ENCODE measurements around the gene DRC3.

DRC3 gene

GRCh38 chr17:18027280-18027679 is 54.6 kb downstream of the DRC3 start:
- Histone ChIP-seq H3K9me3 (replicated peaks; ENCODE audit: insufficient read depth, low read length) (no peaks in the 10 kb centered on the region), H3F3A (ENCODE audit: insufficient read depth, low read length) (no peaks in the 10 kb centered on the region), H3K9me2 (replicated peaks; ENCODE audit: insufficient read depth, low read length) (no peaks in the 10 kb centered on the region), H3K79me2 (ENCODE audit: low read length) (peaks cover 13% of the 10 kb centered on the region), H3K4me1 (ENCODE audit: low read length) (no peaks in the 10 kb centered on the region), H3K27me3 (replicated peaks; ENCODE audit: insufficient read depth, low read length) (no peaks in the 10 kb centered on the region), H3K9ac (ENCODE audit: low read length) (no peak overlapping the region), H3K4me3 (ENCODE audit: low read length) (no peak overlapping the region), H3K4me2 (ENCODE audit: low read depth, low read length) (no peak overlapping the region), H3K36me3 (replicated peaks; ENCODE audit: insufficient read depth, low read length) (no peaks in the 10 kb centered on the region), H4K20me1 (ENCODE audit: insufficient read depth, low read length) (no peaks in the 10 kb centered on the region), H2AFZ (ENCODE audit: low read length) (no peak overlapping the region), H3K27ac (ENCODE audit: low read length) (no peak overlapping the region)
- DNase-seq = no peak
- no peak for TF ChIP-seq CTCF (IDR thresholded peaks at IDR 0.05; ENCODE audit: low read length)
- TF ChIP-seq EZH2phosphoT487 (IDR thresholded peaks at IDR 0.05; ENCODE audit: low read length) = no peak
- no peak for TF ChIP-seq EZH2 (optimal IDR thresholded peaks at IDR 0.05; ENCODE audit: low read depth, low read length)

GRCh38 chr17:18028114-18028951 is 55.7 kb downstream of the DRC3 start:
- peaks cover 2% of the 10 kb centered on the region; the same call in 1 of the 2 replicates for H3K4me1 ChIP-seq (ENCODE audit: low read length)
- no peak overlapping the region for H3K4me2 ChIP-seq (ENCODE audit: low read depth, low read length)
- no peaks in the 10 kb centered on the region for H3K9me2 ChIP-seq (replicated peaks; ENCODE audit: insufficient read depth, low read length)
- H3K27ac ChIP-seq (ENCODE audit: low read length) = no peak overlapping the region
- H2AFZ ChIP-seq (ENCODE audit: low read length) = no peak overlapping the region
- no peaks in the 10 kb centered on the region for H3K9me3 ChIP-seq (replicated peaks; ENCODE audit: insufficient read depth, low read length)
- DNase-seq = no peak
- H3K9ac ChIP-seq (ENCODE audit: low read length) = no peak overlapping the region
- peaks cover 24% of the 10 kb centered on the region for H3K79me2 ChIP-seq (ENCODE audit: low read length)
- H3K4me3 ChIP-seq (ENCODE audit: low read length) = no peak overlapping the region
- no peaks in the 10 kb centered on the region for H3K27me3 ChIP-seq (replicated peaks; ENCODE audit: insufficient read depth, low read length)
- TF ChIP-seq CTCF (IDR thresholded peaks at IDR 0.05; ENCODE audit: low read length) = no peak
- TF ChIP-seq EZH2 (optimal IDR thresholded peaks at IDR 0.05; ENCODE audit: low read depth, low read length) = no peak
- no peak for TF ChIP-seq EZH2phosphoT487 (IDR thresholded peaks at IDR 0.05; ENCODE audit: low read length)
- H3K36me3 ChIP-seq (replicated peaks; ENCODE audit: insufficient read depth, low read length) = no peaks in the 10 kb centered on the region
- H3F3A ChIP-seq (ENCODE audit: insufficient read depth, low read length) = no peaks in the 10 kb centered on the region
- H4K20me1 ChIP-seq (ENCODE audit: insufficient read depth, low read length) = no peaks in the 10 kb centered on the region

- Histone ChIP-seq H3K9me2 (replicated peaks; ENCODE audit: insufficient read depth, low read length) (no peaks in the 10 kb centered on the region), H3K9ac (ENCODE audit: low read length) (no peak overlapping the region), H3K27ac (ENCODE audit: low read length) (no peak overlapping the region), H3K79me2 (ENCODE audit: low read length) (peaks cover 29% of the 10 kb centered on the region), H3K4me1 (ENCODE audit: low read length) (peaks cover 2% of the 10 kb centered on the region; the same call in 1 of the 2 replicates), H3K9me3 (replicated peaks; ENCODE audit: insufficient read depth, low read length) (no peaks in the 10 kb centered on the region), H3K4me2 (ENCODE audit: low read depth, low read length) (no peak overlapping the region), H3F3A (ENCODE audit: insufficient read depth, low read length) (no peaks in the 10 kb centered on the region), H2AFZ (ENCODE audit: low read length) (no peak overlapping the region), H4K20me1 (ENCODE audit: insufficient read depth, low read length) (no peaks in the 10 kb centered on the region), H3K4me3 (ENCODE audit: low read length) (no peak overlapping the region), H3K27me3 (replicated peaks; ENCODE audit: insufficient read depth, low read length) (no peaks in the 10 kb centered on the region), H3K36me3 (replicated peaks; ENCODE audit: insufficient read depth, low read length) (no peaks in the 10 kb centered on the region)
- no peak for DNase-seq
- TF ChIP-seq EZH2 (optimal IDR thresholded peaks at IDR 0.05; ENCODE audit: low read depth, low read length) (no peak), CTCF (IDR thresholded peaks at IDR 0.05; ENCODE audit: low read length) (no peak), EZH2phosphoT487 (IDR thresholded peaks at IDR 0.05; ENCODE audit: low read length) (no peak)
Measured at GRCh38 chr17:18028952-18029540, 56.4 kb downstream of the DRC3 start.
